K562 (cell line): ENCODE results near the gene LUC7L3. TPM values are rescaled to one million over a fixed set of nuclear protein-coding genes. Genes with fewer than 3 reads are reported as not detected.

Experiments
- CBFA2T3 ChIP-seq: fragments of 450-650 bp; IDR thresholded peaks from 2 replicates; pipeline ENCODE4 v1.6.1; 2017
- CREB1 ChIP-seq, 2 experiments: sonication (generic) in 1 of 2; formaldehyde crosslinking in 1 of 2; IDR thresholded peaks; 2 replicates each; pipeline versions ENCODE4 v1.6.1 to v1.8.0; 2012 to 2022; ENCODE audit warnings: inconsistent platforms in 1 of 2, mild to moderate bottlenecking in 1 of 2, missing genetic modification reagents in 1 of 2, moderate library complexity in 1 of 2
- E2F3 ChIP-seq: fragments of 250-450 bp; sonication (Bioruptor Pico); IDR thresholded peaks from 2 replicates; pipeline ENCODE4 v1.4.0; 2020; ENCODE audit warnings: mild to moderate bottlenecking
- FOS ChIP-seq: IDR thresholded peaks from 3 replicates; pipeline ENCODE4 v1.6.1; 2011; ENCODE audit not compliant: insufficient read length; ENCODE audit errors: extremely low read depth
- FOSL1 ChIP-seq: fragments of 200-800 bp; sonication (Bioruptor generic); conservative IDR thresholded peaks from 2 replicates; pipeline ENCODE4 v1.6.1; 2016; ENCODE audit warnings: missing genetic modification characterization, missing compliant biosample characterization
- GATAD2B ChIP-seq: fragments of 450-650 bp; IDR thresholded peaks from 2 replicates; pipeline ENCODE4 v1.6.1; 2017; ENCODE audit warnings: mild to moderate bottlenecking, borderline replicate concordance
- HIVEP1 ChIP-seq: fragments of 250-450 bp; sonication (Bioruptor Pico); IDR thresholded peaks from 2 replicates; pipeline ENCODE4 v1.4.0; 2020; ENCODE audit warnings: mild to moderate bottlenecking
- ILK ChIP-seq: fragments of 450-650 bp; IDR thresholded peaks from 2 replicates; pipeline ENCODE4 v1.6.1; 2016; ENCODE audit warnings: missing genetic modification characterization, low read depth, mild to moderate bottlenecking, missing compliant biosample characterization, moderate library complexity, borderline replicate concordance
- MCM7 ChIP-seq, 2 experiments: fragments of 450-650 bp; IDR thresholded peaks; 2 replicates each; pipeline ENCODE4 v1.6.1; 2016 to 2018
- NCOA6 ChIP-seq: fragments of 450-650 bp; IDR thresholded peaks from 2 replicates; pipeline ENCODE4 v1.6.1; 2017; ENCODE audit warnings: mild to moderate bottlenecking
- NR3C1 ChIP-seq: sonication (generic); formaldehyde crosslinking; IDR thresholded peaks from 2 replicates; pipeline ENCODE4 v1.8.1; 2022; ENCODE audit warnings: missing genetic modification reagents
- OTX1 ChIP-seq: fragments of 450-650 bp; formaldehyde crosslinking; IDR thresholded peaks from 2 replicates; pipeline ENCODE4 v1.4.0; 2022; ENCODE audit warnings: mild to moderate bottlenecking
- SMARCA4 ChIP-seq: fragments of 450-650 bp; IDR thresholded peaks from 2 replicates; pipeline ENCODE4 v1.6.1; 2016
- YY1 ChIP-seq, 3 experiments: IDR thresholded peaks; 2 replicates each; pipeline ENCODE4 v1.6.1; 2011; ENCODE audit warnings: low read length in 2 of 3, mild to moderate bottlenecking in 2 of 3, moderate library complexity in 2 of 3, borderline replicate concordance in 1 of 3, control low read depth in 1 of 3, low read depth in 1 of 3; ENCODE audit not compliant: insufficient read depth in 3 of 3, insufficient replicate concordance in 2 of 3, control insufficient read depth in 1 of 3, insufficient read length in 1 of 3; ENCODE audit errors: extremely low read depth in 1 of 3
- ZC3H11A ChIP-seq: IDR thresholded peaks from 2 replicates; pipeline ENCODE4 v1.6.1; 2012; ENCODE audit warnings: low read depth, low read length, improper control_type of control experiment
- polyA plus RNA-seq, 8 experiments: library from polyadenylated mRNA; depleted of rRNA in 4 of 8; stranded (reverse) in 5 of 8; unstranded in 3 of 8; fragments of >200 nt; fragmentation: Nextera tagmentation in 2 of 8; fragmentation: Illumina TruSeq in 1 of 8; extraction: Ambion mirVana in 2 of 8; extraction: Trizol in 1 of 8; gene quantifications; 2 replicates each; pipeline versions ENCODE4 v1.2.1 to v1.2.3, GENCODE V29; 2011 to 2014; ENCODE audit warnings: inconsistent platforms in 1 of 8, missing spikeins in 1 of 8
- total RNA-seq, 7 experiments: library from RNA; depleted of rRNA in 6 of 7; stranded (reverse); fragments of >200 nt in 6 of 7; fragmentation: Illumina TruSeq in 2 of 7; extraction: Trizol in 2 of 7; gene quantifications; 2 replicates each; pipeline versions ENCODE4 v1.2.1 to v1.2.3, GENCODE V29; 2011 to 2021; ENCODE audit warnings: low replicate concordance in 1 of 7
- TF ChIP-seq, protein P1 (sequence below): sonication (generic); formaldehyde crosslinking; IDR thresholded peaks from 2 replicates; pipeline ENCODE4 v1.4.0; 2020; ENCODE audit warnings: mild to moderate bottlenecking, missing genetic modification reagents
- TF ChIP-seq, protein P2 (sequence below), 3 experiments: fragments of 200-800 bp in 1 of 3; fragments of 250-450 bp in 1 of 3; fragments of 450-650 bp in 1 of 3; sonication (Bioruptor Pico) in 1 of 3; sonication (Bioruptor generic) in 1 of 3; formaldehyde crosslinking in 1 of 3; IDR thresholded peaks; 2 replicates each; pipeline versions ENCODE4 v1.6.1 to v1.8.0; 2016 to 2022; ENCODE audit warnings: mild to moderate bottlenecking in 2 of 3, missing genetic modification characterization in 2 of 3, missing compliant biosample characterization in 1 of 3, moderate library complexity in 1 of 3

LUC7L3 gene
- total and polyA plus RNA-seq, 9 of the 15 experiments (the other 6 are each of a cell fraction or from before 2014, with no cell fraction given) = 80.8 to 284 (median 127) TPM

DNA sequence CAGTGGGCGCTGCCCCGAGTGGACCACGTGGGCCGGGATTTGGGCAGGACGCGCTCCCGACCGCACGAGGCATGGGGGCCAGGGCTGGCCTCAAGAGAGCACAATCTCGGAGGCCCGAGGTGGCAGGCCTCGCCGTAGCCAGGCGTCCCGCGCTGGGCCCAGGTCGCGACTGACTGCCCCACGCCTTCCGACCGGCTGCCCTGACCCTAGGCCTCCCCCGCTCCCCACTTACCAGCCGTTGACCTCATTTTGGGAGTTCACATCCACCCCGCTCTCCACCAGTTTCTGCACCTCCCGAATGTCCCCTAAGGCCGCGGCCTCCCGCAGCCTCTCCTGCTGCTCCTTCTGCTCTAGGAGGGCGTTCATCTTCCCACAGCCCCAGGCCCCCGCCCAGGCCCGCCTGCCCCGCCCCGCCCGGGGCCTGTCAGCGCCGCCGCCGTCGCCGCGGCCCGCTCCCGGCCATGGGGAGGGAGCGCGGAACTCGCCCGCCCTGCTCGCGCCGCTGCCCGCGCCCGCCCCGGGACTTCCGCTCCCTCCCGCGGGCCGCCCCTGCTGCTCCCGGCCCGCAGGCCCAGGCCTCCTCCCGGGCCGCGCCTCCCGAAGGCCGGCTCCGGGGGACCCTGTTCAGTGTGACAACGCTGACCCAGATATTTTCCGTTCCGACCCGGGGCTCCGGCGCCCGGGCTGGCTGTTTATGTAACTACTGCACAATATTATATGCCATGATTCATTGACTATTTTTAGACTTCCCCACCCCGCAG, 11.9 kb upstream of the LUC7L3 start, which contains the start of gene ANKRD40 (continued):
- TF ChIP-seq CREB1 (IDR thresholded peaks at IDR 0.05) = 0 out of 2 replicates have a peak, but pooled peaks have one; percentile 18
- no peak for TF ChIP-seq CREB1 (CRISPR knock-in tag; IDR thresholded peaks at IDR 0.05)
- TF ChIP-seq, protein P1, sequence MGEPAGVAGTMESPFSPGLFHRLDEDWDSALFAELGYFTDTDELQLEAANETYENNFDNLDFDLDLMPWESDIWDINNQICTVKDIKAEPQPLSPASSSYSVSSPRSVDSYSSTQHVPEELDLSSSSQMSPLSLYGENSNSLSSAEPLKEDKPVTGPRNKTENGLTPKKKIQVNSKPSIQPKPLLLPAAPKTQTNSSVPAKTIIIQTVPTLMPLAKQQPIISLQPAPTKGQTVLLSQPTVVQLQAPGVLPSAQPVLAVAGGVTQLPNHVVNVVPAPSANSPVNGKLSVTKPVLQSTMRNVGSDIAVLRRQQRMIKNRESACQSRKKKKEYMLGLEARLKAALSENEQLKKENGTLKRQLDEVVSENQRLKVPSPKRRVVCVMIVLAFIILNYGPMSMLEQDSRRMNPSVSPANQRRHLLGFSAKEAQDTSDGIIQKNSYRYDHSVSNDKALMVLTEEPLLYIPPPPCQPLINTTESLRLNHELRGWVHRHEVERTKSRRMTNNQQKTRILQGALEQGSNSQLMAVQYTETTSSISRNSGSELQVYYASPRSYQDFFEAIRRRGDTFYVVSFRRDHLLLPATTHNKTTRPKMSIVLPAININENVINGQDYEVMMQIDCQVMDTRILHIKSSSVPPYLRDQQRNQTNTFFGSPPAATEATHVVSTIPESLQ (CRISPR knock-in tag) = no peak
- peak; percentile 95 for TF ChIP-seq GATAD2B
- TF ChIP-seq OTX1 = peak; percentile 91
- TF ChIP-seq ILK (tag) = no peak
- TF ChIP-seq FOSL1 (tag) = peak; percentile 93
- 0 out of 2 replicates have a peak, but pooled peaks have one; percentile 56 for TF ChIP-seq HIVEP1 (CRISPR knock-in tag)
- peak; percentile 63; the same call in 1 of the 2 replicates for TF ChIP-seq NR3C1 (CRISPR knock-in tag)
- no peak for TF ChIP-seq FOS
- TF ChIP-seq E2F3 (CRISPR knock-in tag) = 0 out of 2 replicates have a peak, but pooled peaks have one; percentile 47
- TF ChIP-seq SMARCA4 = no peak
- no peak for TF ChIP-seq CBFA2T3
- TF ChIP-seq NCOA6 = no peak
- TF ChIP-seq MCM7 (IDR thresholded peaks at IDR 0.05) = no peak
- TF ChIP-seq, protein P2, sequence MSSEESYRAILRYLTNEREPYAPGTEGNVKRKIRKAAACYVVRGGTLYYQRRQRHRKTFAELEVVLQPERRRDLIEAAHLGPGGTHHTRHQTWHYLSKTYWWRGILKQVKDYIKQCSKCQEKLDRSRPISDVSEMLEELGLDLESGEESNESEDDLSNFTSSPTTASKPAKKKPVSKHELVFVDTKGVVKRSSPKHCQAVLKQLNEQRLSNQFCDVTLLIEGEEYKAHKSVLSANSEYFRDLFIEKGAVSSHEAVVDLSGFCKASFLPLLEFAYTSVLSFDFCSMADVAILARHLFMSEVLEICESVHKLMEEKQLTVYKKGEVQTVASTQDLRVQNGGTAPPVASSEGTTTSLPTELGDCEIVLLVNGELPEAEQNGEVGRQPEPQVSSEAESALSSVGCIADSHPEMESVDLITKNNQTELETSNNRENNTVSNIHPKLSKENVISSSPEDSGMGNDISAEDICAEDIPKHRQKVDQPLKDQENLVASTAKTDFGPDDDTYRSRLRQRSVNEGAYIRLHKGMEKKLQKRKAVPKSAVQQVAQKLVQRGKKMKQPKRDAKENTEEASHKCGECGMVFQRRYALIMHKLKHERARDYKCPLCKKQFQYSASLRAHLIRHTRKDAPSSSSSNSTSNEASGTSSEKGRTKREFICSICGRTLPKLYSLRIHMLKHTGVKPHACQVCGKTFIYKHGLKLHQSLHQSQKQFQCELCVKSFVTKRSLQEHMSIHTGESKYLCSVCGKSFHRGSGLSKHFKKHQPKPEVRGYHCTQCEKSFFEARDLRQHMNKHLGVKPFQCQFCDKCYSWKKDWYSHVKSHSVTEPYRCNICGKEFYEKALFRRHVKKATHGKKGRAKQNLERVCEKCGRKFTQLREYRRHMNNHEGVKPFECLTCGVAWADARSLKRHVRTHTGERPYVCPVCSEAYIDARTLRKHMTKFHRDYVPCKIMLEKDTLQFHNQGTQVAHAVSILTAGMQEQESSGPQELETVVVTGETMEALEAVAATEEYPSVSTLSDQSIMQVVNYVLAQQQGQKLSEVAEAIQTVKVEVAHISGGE (CRISPR knock-in tag; IDR thresholded peaks at IDR 0.05) = peak; percentile 95 to 100 (median 98)
- TF ChIP-seq YY1 (IDR thresholded peaks at IDR 0.05; ENCODE audit: borderline replicate concordance in 1 of 3, control insufficient read depth in 1 of 3, extremely low read depth in 1 of 3, insufficient read depth in 3 of 3, insufficient read length in 1 of 3, insufficient replicate concordance in 2 of 3, low read depth in 1 of 3, low read length in 2 of 3) = peak in 2 of 3 experiments; percentile 76 to 82
- TF ChIP-seq ZC3H11A = peak; percentile 72; the same call in 1 of the 2 replicates
